ENCODE measurements around the gene GPR149.

Gene GPR149

DNA sequence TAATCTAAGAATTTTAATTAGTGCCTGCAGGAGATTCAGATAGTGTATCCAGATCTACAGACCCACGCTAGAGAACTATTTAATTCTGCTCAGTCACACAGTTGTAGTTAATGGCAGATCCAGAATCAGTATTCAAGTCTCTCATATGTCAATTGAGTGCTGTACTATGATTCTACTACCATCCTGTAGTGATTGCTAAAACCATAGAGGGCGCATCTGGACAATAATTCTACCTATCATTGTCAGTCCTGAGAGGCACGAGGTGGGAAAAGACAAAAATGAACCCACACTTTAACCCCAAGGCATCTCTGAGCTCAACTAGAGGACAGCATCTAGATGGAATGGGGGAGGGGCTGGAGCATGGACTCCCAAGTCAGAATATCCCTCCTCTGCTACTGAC lies 128.4 kb downstream of the GPR149 start:
- Histone ChIP-seq H3K4me3 (ENCODE audit: low read length) (no peak overlapping the region), H4K20me1 (ENCODE audit: insufficient read depth, low read length) (no peaks in the 10 kb centered on the region), H3K9me3 (ENCODE audit: insufficient read depth, low read length) (no peaks in the 10 kb centered on the region), H3K27me3 (ENCODE audit: low read depth, low read length) (no peaks in the 10 kb centered on the region), H3K36me3 (replicated peaks; ENCODE audit: low read depth, low read length) (peaks cover 72% of the 10 kb centered on the region), H3K4me2 (ENCODE audit: low read length) (no peak overlapping the region), H2AFZ (ENCODE audit: low read depth, low read length) (no peak overlapping the region), H3K79me2 (ENCODE audit: low read length) (no peaks in the 10 kb centered on the region; the same call in 1 of the 2 replicates), H3K4me1 (ENCODE audit: low read length) (peaks cover 16% of the 10 kb centered on the region), H3K27ac (ENCODE audit: low read length) (no peak overlapping the region), H3K9ac (ENCODE audit: low read length) (no peak overlapping the region)
- no peak for TF ChIP-seq EZH2phosphoT487 (IDR thresholded peaks at IDR 0.05; ENCODE audit: low read depth)
- TF ChIP-seq, protein P1, sequence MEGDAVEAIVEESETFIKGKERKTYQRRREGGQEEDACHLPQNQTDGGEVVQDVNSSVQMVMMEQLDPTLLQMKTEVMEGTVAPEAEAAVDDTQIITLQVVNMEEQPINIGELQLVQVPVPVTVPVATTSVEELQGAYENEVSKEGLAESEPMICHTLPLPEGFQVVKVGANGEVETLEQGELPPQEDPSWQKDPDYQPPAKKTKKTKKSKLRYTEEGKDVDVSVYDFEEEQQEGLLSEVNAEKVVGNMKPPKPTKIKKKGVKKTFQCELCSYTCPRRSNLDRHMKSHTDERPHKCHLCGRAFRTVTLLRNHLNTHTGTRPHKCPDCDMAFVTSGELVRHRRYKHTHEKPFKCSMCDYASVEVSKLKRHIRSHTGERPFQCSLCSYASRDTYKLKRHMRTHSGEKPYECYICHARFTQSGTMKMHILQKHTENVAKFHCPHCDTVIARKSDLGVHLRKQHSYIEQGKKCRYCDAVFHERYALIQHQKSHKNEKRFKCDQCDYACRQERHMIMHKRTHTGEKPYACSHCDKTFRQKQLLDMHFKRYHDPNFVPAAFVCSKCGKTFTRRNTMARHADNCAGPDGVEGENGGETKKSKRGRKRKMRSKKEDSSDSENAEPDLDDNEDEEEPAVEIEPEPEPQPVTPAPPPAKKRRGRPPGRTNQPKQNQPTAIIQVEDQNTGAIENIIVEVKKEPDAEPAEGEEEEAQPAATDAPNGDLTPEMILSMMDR (IDR thresholded peaks at IDR 0.05; ENCODE audit: low read depth, low read length), result peak; percentile 27

DNA sequence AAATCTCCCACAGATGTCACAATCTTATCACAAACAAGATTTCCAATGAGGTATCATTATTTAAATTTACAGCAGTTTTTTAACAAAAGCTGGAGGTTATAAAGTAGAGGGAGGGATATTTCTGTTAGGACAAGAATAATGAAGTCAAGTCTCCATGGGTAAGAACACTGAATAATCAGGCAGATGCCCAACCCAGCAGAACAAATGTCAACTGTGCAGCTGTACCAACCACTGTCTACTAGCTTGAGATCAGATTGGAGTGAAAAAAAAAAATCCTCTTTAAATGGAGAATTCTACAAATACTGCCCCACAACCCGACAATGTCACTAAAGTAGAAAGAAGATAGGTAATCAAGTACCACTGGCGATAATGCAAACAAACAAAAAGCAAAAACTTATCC lies 136.0 kb downstream of the GPR149 start:
- H3K27me3 ChIP-seq (ENCODE audit: low read depth, low read length), result no peaks in the 10 kb centered on the region
- H3K4me3 ChIP-seq (ENCODE audit: low read length), result no peak overlapping the region
- no peak overlapping the region for H3K4me2 ChIP-seq (ENCODE audit: low read length)
- no peaks in the 10 kb centered on the region for H3K4me1 ChIP-seq (ENCODE audit: low read length)
- no peaks in the 10 kb centered on the region for H3K79me2 ChIP-seq (ENCODE audit: low read length)
- H3K36me3 ChIP-seq (replicated peaks; ENCODE audit: low read depth, low read length), result peaks cover 44% of the 10 kb centered on the region
- no peak overlapping the region for H3K9ac ChIP-seq (ENCODE audit: low read length)
- no peaks in the 10 kb centered on the region for H3K9me3 ChIP-seq (ENCODE audit: insufficient read depth, low read length)
- H2AFZ ChIP-seq (ENCODE audit: low read depth, low read length), result no peak overlapping the region
- TF ChIP-seq, protein P1 (IDR thresholded peaks at IDR 0.05; ENCODE audit: low read depth, low read length), result no peak
- no peak for TF ChIP-seq EZH2phosphoT487 (IDR thresholded peaks at IDR 0.05; ENCODE audit: low read depth)
- H4K20me1 ChIP-seq (ENCODE audit: insufficient read depth, low read length), result no peaks in the 10 kb centered on the region
- no peak overlapping the region for H3K27ac ChIP-seq (ENCODE audit: low read length)

DNA sequence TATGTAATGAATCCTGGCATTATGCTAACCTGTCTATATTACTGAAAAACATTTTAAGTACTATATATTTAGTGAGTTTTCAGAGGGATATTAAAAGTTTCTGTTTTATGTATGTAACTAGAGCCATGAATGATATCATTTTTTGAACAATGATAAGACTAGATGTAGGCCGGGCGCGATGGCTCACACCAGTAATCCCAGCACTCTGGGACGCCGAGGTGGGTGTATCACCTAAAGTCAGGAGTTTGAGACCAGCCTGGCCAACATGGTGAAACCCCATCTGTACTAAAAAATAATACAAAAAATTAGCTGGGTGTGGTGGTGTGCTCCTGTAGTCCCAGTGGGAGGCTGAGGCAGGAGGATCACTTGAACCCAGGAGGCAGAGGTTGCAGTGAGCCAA lies 139.8 kb downstream of the GPR149 start:
- H3K27me3 ChIP-seq (ENCODE audit: low read depth, low read length), result no peaks in the 10 kb centered on the region
- no peaks in the 10 kb centered on the region; the same call in 1 of the 2 replicates for H4K20me1 ChIP-seq (ENCODE audit: insufficient read depth, low read length)
- no peak overlapping the region for H3K4me2 ChIP-seq (ENCODE audit: low read length)
- no peaks in the 10 kb centered on the region for H3K9me3 ChIP-seq (ENCODE audit: insufficient read depth, low read length)
- H3K36me3 ChIP-seq (replicated peaks; ENCODE audit: low read depth, low read length), result peaks cover 32% of the 10 kb centered on the region
- H3K9ac ChIP-seq (ENCODE audit: low read length), result no peak overlapping the region
- H3K79me2 ChIP-seq (ENCODE audit: low read length), result no peaks in the 10 kb centered on the region
- no peak overlapping the region for H3K27ac ChIP-seq (ENCODE audit: low read length)
- H3K4me3 ChIP-seq (ENCODE audit: low read length), result no peak overlapping the region
- H2AFZ ChIP-seq (ENCODE audit: low read depth, low read length), result no peak overlapping the region
- TF ChIP-seq, protein P1 (IDR thresholded peaks at IDR 0.05; ENCODE audit: low read depth, low read length), result no peak
- H3K4me1 ChIP-seq (ENCODE audit: low read length), result peaks cover 6% of the 10 kb centered on the region
